Nephron (organoid): ENCODE data around the gene GALNT1.

Experiments used
- H3K27ac Mint-ChIP-seq, 3 experiments: 2 replicates each; pipeline ENCODE4 v1.8.0; 2020; ENCODE audit warnings: mixed read lengths in 3 of 3, mild to moderate bottlenecking in 2 of 3, moderate library complexity in 1 of 3
- H3K27me3 Mint-ChIP-seq: 2 replicates; pipeline ENCODE4 v1.8.0; 2021; ENCODE audit warnings: low read depth, mild to moderate bottlenecking, moderate library complexity, mixed read lengths
- H3K36me3 Mint-ChIP-seq: 2 replicates; pipeline ENCODE4 v1.8.0; 2020; ENCODE audit warnings: low read depth, mixed read lengths
- H3K4me1 Mint-ChIP-seq: 2 replicates; pipeline ENCODE4 v1.8.0; 2020; ENCODE audit warnings: mixed read lengths
- H3K4me3 Mint-ChIP-seq, 3 experiments: 2 replicates each; pipeline ENCODE4 v1.8.0; 2020; ENCODE audit warnings: mild to moderate bottlenecking in 3 of 3, mixed read lengths in 3 of 3, moderate library complexity in 2 of 3
- H3K9me3 Mint-ChIP-seq: 2 replicates; pipeline ENCODE4 v1.8.0; 2020; ENCODE audit warnings: mixed read lengths
- TF ChIP-seq, protein P1 (sequence below), 3 experiments: fragments of 200-600 bp; sonication (generic); IDR thresholded peaks; one replicate each; pipeline ENCODE4 v1.5.0; 2021; ENCODE audit warnings: antibody characterized with exemption in 3 of 3; ENCODE audit not compliant: unreplicated experiment in 3 of 3

GALNT1 gene

DNA sequence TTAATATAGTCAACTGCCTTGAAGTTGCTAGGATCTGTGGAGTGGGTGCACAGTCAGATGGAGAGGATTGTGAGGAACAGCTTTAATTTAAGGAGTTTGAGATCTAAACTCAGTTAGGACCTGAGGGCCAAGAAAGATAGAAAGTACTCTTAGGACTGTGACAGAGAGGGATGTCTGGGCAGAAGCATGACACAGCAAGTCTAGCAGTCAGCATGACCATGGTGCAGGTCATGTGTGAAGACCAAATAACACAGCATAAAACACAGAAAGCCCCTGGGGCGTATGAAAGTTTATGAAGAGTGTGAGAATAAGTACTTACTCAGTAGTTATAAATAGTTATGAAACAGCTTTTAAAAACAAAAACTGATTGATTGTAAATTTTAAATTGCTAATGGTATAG is 107.2 kb downstream of the GALNT1 start:
- peaks cover 33% of the 10 kb centered on the region for H3K36me3 Mint-ChIP-seq
- H3K9me3 Mint-ChIP-seq = no peaks in the 10 kb centered on the region
- no peak overlapping the region for H3K27ac Mint-ChIP-seq
- no peaks in the 10 kb centered on the region for H3K4me1 Mint-ChIP-seq
- H3K27me3 Mint-ChIP-seq = no peaks in the 10 kb centered on the region
- no peak overlapping the region for H3K4me3 Mint-ChIP-seq
- TF ChIP-seq, protein P1, sequence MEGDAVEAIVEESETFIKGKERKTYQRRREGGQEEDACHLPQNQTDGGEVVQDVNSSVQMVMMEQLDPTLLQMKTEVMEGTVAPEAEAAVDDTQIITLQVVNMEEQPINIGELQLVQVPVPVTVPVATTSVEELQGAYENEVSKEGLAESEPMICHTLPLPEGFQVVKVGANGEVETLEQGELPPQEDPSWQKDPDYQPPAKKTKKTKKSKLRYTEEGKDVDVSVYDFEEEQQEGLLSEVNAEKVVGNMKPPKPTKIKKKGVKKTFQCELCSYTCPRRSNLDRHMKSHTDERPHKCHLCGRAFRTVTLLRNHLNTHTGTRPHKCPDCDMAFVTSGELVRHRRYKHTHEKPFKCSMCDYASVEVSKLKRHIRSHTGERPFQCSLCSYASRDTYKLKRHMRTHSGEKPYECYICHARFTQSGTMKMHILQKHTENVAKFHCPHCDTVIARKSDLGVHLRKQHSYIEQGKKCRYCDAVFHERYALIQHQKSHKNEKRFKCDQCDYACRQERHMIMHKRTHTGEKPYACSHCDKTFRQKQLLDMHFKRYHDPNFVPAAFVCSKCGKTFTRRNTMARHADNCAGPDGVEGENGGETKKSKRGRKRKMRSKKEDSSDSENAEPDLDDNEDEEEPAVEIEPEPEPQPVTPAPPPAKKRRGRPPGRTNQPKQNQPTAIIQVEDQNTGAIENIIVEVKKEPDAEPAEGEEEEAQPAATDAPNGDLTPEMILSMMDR (IDR thresholded peaks at IDR 0.05; ENCODE audit: unreplicated experiment in 3 of 3) = no peak

DNA sequence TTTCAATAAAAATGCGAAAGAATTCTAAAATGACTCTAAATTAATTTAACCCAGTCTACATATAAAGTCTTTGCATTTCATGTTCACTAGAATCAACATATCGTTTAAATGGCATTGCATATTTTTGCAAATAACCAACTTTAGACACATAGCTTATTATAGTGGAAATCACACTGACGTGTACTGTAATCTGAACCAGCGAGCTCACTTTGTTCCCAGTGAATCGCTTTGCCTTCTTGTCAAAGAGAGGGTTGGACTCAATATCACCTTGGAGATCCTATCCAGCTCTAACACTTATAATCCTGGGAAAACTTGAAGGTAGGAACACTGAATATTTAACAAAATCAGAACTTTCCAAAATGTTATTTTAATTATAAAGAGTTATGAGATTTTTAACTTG is 108.2 kb downstream of the GALNT1 start:
- Mint-ChIP-seq H3K36me3 (peaks cover 25% of the 10 kb centered on the region), H3K4me1 (no peaks in the 10 kb centered on the region), H3K9me3 (no peaks in the 10 kb centered on the region), H3K4me3 (no peak overlapping the region), H3K27me3 (no peaks in the 10 kb centered on the region), H3K27ac (no peak overlapping the region)
- TF ChIP-seq, protein P1 (IDR thresholded peaks at IDR 0.05; ENCODE audit: unreplicated experiment in 3 of 3) = no peak

DNA sequence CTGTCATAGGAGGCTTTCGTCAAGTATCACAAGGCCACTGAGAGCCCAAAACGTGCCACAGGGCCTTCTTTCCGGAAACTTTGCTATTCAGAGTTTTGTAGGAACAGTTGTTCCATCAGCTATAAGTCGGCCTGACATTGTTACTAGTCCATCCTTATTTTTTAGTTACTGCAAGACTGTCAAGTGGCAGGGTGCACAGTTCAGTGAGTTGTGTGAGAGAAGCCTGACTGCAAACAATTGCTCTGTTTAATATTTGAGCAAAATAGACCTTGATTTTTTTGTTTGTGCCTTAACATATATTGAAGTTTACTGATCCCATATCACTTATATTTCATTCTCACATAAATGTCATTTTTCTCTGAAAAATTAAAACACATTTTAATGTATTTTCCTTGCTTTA is 110.1 kb downstream of the GALNT1 start:
- no peak overlapping the region for H3K4me3 Mint-ChIP-seq
- H3K4me1 Mint-ChIP-seq = no peaks in the 10 kb centered on the region
- H3K27ac Mint-ChIP-seq = no peak overlapping the region
- no peaks in the 10 kb centered on the region for H3K27me3 Mint-ChIP-seq
- TF ChIP-seq, protein P1 (IDR thresholded peaks at IDR 0.05; ENCODE audit: unreplicated experiment in 3 of 3) = no peak
- H3K9me3 Mint-ChIP-seq = no peaks in the 10 kb centered on the region
- peaks cover 19% of the 10 kb centered on the region for H3K36me3 Mint-ChIP-seq

DNA sequence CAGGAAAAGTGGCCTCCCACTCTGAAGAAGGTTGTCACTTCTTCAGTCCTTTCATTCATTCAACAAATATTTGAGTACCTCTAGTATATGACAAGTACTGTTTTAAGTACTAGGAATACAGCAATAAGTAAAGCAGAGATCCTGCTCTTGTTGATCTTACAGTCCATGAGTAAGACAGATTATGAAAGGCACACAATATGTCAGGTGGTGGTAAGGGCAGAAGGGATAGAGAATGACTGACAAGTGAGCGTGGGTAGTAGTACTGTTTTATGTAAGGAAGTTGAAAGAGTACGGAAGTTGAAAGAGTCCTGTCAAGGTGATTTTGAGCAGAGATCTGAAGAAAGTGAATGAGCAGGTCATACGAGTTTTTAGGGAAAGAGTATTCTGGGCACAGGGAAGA is 111.3 kb downstream of the GALNT1 start:
- peaks cover 21% of the 10 kb centered on the region for H3K36me3 Mint-ChIP-seq
- H3K9me3 Mint-ChIP-seq = no peaks in the 10 kb centered on the region
- H3K27me3 Mint-ChIP-seq = no peaks in the 10 kb centered on the region
- H3K4me3 Mint-ChIP-seq = no peak overlapping the region
- no peak overlapping the region for H3K27ac Mint-ChIP-seq
- TF ChIP-seq, protein P1 (IDR thresholded peaks at IDR 0.05; ENCODE audit: unreplicated experiment in 3 of 3) = no peak
- no peaks in the 10 kb centered on the region for H3K4me1 Mint-ChIP-seq

DNA sequence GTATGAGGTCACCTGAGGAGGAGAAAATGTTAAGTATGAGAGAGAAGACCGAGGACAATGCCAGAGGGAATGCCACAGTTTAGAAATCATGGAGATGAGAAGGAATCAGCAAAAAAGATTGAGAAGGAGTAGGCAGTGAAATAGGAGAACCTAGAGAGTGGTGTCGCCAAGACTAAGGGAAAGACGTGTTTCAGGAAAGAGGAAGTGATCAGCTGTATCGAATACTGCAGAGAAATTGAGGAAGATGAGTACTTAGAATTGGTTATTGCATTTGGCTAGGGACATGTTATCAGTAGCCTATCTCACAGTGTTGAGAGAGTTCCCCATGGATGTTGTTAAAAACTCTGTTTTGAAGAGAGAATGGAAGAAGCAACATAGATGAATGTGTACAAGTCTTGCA is 112.3 kb downstream of the GALNT1 start:
- no peaks in the 10 kb centered on the region for H3K4me1 Mint-ChIP-seq

DNA sequence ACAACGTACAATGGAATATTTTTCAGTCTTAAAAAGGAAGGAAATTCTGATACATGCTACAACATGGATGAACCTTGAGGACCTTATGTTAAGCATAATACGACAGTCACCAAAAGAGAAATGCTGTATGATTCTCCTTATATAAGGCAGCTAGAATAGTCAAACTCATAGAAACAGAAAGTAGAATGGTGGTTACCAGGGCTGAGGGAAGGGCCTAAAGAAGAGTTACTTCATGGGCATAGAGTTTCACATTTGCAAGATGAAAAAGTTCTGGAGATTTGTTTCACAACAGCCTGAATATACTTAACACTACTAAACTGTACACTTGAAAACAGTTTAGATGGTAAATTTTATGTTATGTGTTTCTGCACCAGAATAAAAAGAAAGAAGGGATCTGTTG is 113.3 kb downstream of the GALNT1 start:
- Mint-ChIP-seq H3K9me3 (no peaks in the 10 kb centered on the region), H3K27ac (no peak overlapping the region), H3K4me1 (no peaks in the 10 kb centered on the region), H3K4me3 (no peak overlapping the region), H3K27me3 (no peaks in the 10 kb centered on the region), H3K36me3 (peaks cover 19% of the 10 kb centered on the region)
- TF ChIP-seq, protein P1 (IDR thresholded peaks at IDR 0.05; ENCODE audit: unreplicated experiment in 3 of 3) = no peak

More for the DNA sequence above, 112.3 kb downstream of the GALNT1 start:
- H3K9me3 Mint-ChIP-seq = no peaks in the 10 kb centered on the region
- H3K4me3 Mint-ChIP-seq = no peak overlapping the region
- H3K27ac Mint-ChIP-seq = no peak overlapping the region
- H3K27me3 Mint-ChIP-seq = no peaks in the 10 kb centered on the region
- peaks cover 14% of the 10 kb centered on the region for H3K36me3 Mint-ChIP-seq
- TF ChIP-seq, protein P1 (IDR thresholded peaks at IDR 0.05; ENCODE audit: unreplicated experiment in 3 of 3) = no peak
